ENCODE data around the gene TMEM179B. TPM values are rescaled to one million over a fixed set of nuclear protein-coding genes. Genes with fewer than 3 reads are reported as not detected.

TMEM179B gene
- total and polyA plus RNA-seq, 2 of the 13 experiments (the other 11 are each of a cell fraction or from before 2014, with no cell fraction given): 24.8 to 25.7 TPM

DNA sequence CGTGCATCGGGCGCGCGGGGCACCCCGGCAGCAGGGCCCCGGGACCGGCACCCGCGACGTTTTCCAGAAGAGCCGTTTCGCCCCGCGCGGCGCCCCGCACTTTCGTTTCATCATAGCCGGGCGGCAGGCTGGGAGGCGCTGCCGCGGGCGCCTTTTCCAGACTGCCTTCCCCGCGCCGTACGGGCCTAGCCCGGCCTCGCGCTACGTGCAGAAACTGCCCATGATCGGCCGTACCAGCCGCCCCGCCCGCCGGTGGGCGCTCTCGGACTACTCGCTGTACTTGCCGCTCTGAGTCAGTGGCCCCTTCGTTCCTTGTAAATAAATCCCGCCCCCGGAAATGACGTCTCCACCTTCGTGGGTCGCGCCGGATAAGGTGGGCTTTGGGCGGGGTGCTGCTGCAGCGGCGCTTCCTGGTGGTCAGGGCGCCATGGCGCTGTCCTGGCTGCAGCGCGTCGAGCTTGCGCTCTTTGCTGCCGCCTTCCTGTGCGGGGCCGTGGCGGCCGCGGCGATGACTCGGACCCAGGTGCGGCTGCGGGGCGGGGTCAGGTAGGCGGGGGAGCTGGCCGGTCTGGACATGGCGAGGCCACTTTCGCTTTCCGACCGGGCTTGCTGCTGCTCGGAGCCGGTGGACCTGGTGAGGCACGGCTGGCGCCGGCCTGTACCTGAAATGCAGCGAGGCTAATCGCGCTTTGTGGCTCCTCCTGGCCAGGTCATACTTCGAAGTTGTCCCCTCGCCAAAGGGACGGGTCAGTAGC lies at the start of gene TMEM179B (continued):
- TF ChIP-seq ZNF788 (CRISPR knock-in tag; IDR thresholded peaks at IDR 0.05; ENCODE audit: borderline replicate concordance) (peak; percentile 91), ZBTB3 (CRISPR knock-in tag; IDR thresholded peaks at IDR 0.05; ENCODE audit: borderline replicate concordance, low read depth) (peak; percentile 78; the same call in 1 of the 2 replicates), TCF7 (IDR thresholded peaks at IDR 0.05; ENCODE audit: low read depth) (no peak), TARDBP (CRISPR knock-in tag; IDR thresholded peaks at IDR 0.05) (peak; percentile 93), IRX3 (CRISPR knock-in tag; IDR thresholded peaks at IDR 0.05; ENCODE audit: borderline replicate concordance, low read depth) (peak; percentile 92; the same call in 1 of the 2 replicates), ZEB1 (IDR thresholded peaks at IDR 0.05; ENCODE audit: insufficient replicate concordance, low read depth) (no peak), ZFY (CRISPR knock-in tag; IDR thresholded peaks at IDR 0.05) (peak; percentile 90), ATM (IDR thresholded peaks at IDR 0.05; ENCODE audit: borderline replicate concordance) (no peak), RFXAP (CRISPR knock-in tag; IDR thresholded peaks at IDR 0.05; ENCODE audit: borderline replicate concordance) (no peak), ZNF251 (CRISPR knock-in tag; IDR thresholded peaks at IDR 0.05) (peak; percentile 53; the same call in 1 of the 2 replicates), SAP130 (CRISPR knock-in tag; IDR thresholded peaks at IDR 0.05; ENCODE audit: low read depth) (peak; percentile 96), ZNF317 (CRISPR knock-in tag; IDR thresholded peaks at IDR 0.05) (peak; percentile 44; the same call in 1 of the 2 replicates), ZNF747 (CRISPR knock-in tag; IDR thresholded peaks at IDR 0.05; ENCODE audit: borderline replicate concordance) (peak; percentile 63; the same call in 1 of the 2 replicates), GABPB1 (CRISPR knock-in tag; IDR thresholded peaks at IDR 0.05) (peak; percentile 98), ZNF749 (CRISPR knock-in tag; IDR thresholded peaks at IDR 0.05; ENCODE audit: borderline replicate concordance) (peak; percentile 88), HNRNPK (IDR thresholded peaks at IDR 0.05; ENCODE audit: low read depth, low read length, poor library complexity, severe bottlenecking) (peak; percentile 74), KLF9 (CRISPR knock-in tag; IDR thresholded peaks at IDR 0.05; ENCODE audit: low read depth) (no peak)
- TF ChIP-seq, protein P1, sequence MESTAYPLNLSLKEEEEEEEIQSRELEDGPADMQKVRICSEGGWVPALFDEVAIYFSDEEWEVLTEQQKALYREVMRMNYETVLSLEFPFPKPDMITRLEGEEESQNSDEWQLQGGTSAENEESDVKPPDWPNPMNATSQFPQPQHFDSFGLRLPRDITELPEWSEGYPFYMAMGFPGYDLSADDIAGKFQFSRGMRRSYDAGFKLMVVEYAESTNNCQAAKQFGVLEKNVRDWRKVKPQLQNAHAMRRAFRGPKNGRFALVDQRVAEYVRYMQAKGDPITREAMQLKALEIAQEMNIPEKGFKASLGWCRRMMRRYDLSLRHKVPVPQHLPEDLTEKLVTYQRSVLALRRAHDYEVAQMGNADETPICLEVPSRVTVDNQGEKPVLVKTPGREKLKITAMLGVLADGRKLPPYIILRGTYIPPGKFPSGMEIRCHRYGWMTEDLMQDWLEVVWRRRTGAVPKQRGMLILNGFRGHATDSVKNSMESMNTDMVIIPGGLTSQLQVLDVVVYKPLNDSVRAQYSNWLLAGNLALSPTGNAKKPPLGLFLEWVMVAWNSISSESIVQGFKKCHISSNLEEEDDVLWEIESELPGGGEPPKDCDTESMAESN (CRISPR knock-in tag; conservative IDR thresholded peaks at IDR 0.05): peak; percentile 92; the same call in 1 of the 2 replicates
- TF ChIP-seq, protein P2, sequence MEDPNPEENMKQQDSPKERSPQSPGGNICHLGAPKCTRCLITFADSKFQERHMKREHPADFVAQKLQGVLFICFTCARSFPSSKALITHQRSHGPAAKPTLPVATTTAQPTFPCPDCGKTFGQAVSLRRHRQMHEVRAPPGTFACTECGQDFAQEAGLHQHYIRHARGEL (CRISPR knock-in tag; IDR thresholded peaks at IDR 0.05): peak; percentile 27; the same call in 1 of the 2 replicates
- TF ChIP-seq, protein P3, sequence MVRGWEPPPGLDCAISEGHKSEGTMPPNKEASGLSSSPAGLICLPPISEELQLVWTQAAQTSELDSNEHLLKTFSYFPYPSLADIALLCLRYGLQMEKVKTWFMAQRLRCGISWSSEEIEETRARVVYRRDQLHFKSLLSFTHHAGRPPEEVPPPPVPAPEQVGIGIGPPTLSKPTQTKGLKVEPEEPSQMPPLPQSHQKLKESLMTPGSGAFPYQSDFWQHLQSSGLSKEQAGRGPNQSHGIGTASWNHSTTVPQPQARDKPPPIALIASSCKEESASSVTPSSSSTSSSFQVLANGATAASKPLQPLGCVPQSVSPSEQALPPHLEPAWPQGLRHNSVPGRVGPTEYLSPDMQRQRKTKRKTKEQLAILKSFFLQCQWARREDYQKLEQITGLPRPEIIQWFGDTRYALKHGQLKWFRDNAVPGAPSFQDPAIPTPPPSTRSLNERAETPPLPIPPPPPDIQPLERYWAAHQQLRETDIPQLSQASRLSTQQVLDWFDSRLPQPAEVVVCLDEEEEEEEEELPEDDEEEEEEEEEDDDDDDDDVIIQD (CRISPR knock-in tag; IDR thresholded peaks at IDR 0.05; ENCODE audit: low read depth): no peak; the same call in 1 of the 2 replicates
- TF ChIP-seq, protein P4, sequence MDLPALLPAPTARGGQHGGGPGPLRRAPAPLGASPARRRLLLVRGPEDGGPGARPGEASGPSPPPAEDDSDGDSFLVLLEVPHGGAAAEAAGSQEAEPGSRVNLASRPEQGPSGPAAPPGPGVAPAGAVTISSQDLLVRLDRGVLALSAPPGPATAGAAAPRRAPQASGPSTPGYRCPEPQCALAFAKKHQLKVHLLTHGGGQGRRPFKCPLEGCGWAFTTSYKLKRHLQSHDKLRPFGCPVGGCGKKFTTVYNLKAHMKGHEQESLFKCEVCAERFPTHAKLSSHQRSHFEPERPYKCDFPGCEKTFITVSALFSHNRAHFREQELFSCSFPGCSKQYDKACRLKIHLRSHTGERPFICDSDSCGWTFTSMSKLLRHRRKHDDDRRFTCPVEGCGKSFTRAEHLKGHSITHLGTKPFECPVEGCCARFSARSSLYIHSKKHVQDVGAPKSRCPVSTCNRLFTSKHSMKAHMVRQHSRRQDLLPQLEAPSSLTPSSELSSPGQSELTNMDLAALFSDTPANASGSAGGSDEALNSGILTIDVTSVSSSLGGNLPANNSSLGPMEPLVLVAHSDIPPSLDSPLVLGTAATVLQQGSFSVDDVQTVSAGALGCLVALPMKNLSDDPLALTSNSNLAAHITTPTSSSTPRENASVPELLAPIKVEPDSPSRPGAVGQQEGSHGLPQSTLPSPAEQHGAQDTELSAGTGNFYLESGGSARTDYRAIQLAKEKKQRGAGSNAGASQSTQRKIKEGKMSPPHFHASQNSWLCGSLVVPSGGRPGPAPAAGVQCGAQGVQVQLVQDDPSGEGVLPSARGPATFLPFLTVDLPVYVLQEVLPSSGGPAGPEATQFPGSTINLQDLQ (CRISPR knock-in tag; IDR thresholded peaks at IDR 0.05): no peak
